HepG2 (cell line): ENCODE results near the gene HEXA. TPM values are rescaled to one million over a fixed set of nuclear protein-coding genes. Genes with fewer than 3 reads are reported as not detected.

Source experiments
- CCAR2 ChIP-seq: fragments of 200-400 bp; formaldehyde crosslinking; optimal IDR thresholded peaks from 2 replicates; pipeline ENCODE3; 2018; ENCODE audit warnings: low read depth, mild to moderate bottlenecking, low read length, moderate library complexity
- DBP ChIP-seq: sonication (generic); formaldehyde crosslinking; IDR thresholded peaks from 2 replicates; pipeline ENCODE4 v1.4.0; 2020; ENCODE audit warnings: missing genetic modification reagents; ENCODE audit errors: not compliant biosample characterization
- EHMT2 ChIP-seq: fragments of 200-600 bp; sonication (generic); IDR thresholded peaks from 2 replicates; pipeline ENCODE4 v1.7.0; 2017; ENCODE audit warnings: antibody characterized with exemption, low read depth, low read length, borderline replicate concordance
- GATAD2A ChIP-seq: IDR thresholded peaks from 2 replicates; pipeline ENCODE4 v1.6.1; 2016
- GTF3A ChIP-seq: sonication (generic); formaldehyde crosslinking; conservative IDR thresholded peaks from 2 replicates; pipeline ENCODE4 v1.4.0; 2020; ENCODE audit warnings: mild to moderate bottlenecking, missing genetic modification reagents
- IKZF4 ChIP-seq: sonication (generic); formaldehyde crosslinking; IDR thresholded peaks from 2 replicates; pipeline ENCODE4 v1.5.1; 2020; ENCODE audit warnings: borderline replicate concordance, mild to moderate bottlenecking, low read depth, missing genetic modification reagents; ENCODE audit errors: not compliant biosample characterization
- KDM5A ChIP-seq: fragments of 200-600 bp; sonication (generic); IDR thresholded peaks from 2 replicates; pipeline ENCODE4 v1.7.0; 2018; ENCODE audit warnings: antibody characterized with exemption, mild to moderate bottlenecking, low read length, borderline replicate concordance
- KLF15 ChIP-seq: sonication (generic); formaldehyde crosslinking; IDR thresholded peaks from 2 replicates; pipeline ENCODE4 v1.8.1; 2023; ENCODE audit warnings: borderline replicate concordance, mild to moderate bottlenecking, inconsistent platforms, missing genetic modification reagents, mixed read lengths
- KLF16 ChIP-seq, 2 experiments: sonication (generic) in 1 of 2; formaldehyde crosslinking in 1 of 2; IDR thresholded peaks; 2 replicates each; pipeline versions ENCODE4 v1.6.1 to v1.8.0; 2016 to 2023; ENCODE audit warnings: missing genetic modification reagents in 2 of 2, missing compliant biosample characterization in 1 of 2
- RBFOX2 ChIP-seq: fragments of 200-400 bp; formaldehyde crosslinking; IDR thresholded peaks from 2 replicates; pipeline ENCODE4 v1.6.1; 2017; ENCODE audit warnings: low read depth, mild to moderate bottlenecking, low read length
- RXRB ChIP-seq: IDR thresholded peaks from 2 replicates; pipeline ENCODE4 v1.6.1; 2016; ENCODE audit warnings: borderline replicate concordance, missing genetic modification reagents, missing compliant biosample characterization
- SMARCC2 ChIP-seq: fragments of 450-650 bp; IDR thresholded peaks from 2 replicates; pipeline ENCODE4 v1.6.1; 2017; ENCODE audit warnings: antibody characterized with exemption, mild to moderate bottlenecking
- TIGD3 ChIP-seq: sonication (generic); formaldehyde crosslinking; IDR thresholded peaks from 2 replicates; pipeline ENCODE4 v1.5.1; 2020; ENCODE audit warnings: mild to moderate bottlenecking, missing genetic modification reagents, borderline replicate concordance
- ZBTB7B ChIP-seq: sonication (generic); formaldehyde crosslinking; IDR thresholded peaks from 2 replicates; pipeline ENCODE4 v1.4.0; 2020; ENCODE audit warnings: missing genetic modification reagents
- ZNF143 ChIP-seq: sonication (generic); formaldehyde crosslinking; IDR thresholded peaks from 2 replicates; pipeline ENCODE4 v1.4.0; 2020; ENCODE audit warnings: missing genetic modification reagents
- ZNF350 ChIP-seq: sonication (generic); formaldehyde crosslinking; IDR thresholded peaks from 2 replicates; pipeline ENCODE4 v1.4.0; 2020; ENCODE audit warnings: mild to moderate bottlenecking, low read depth, missing genetic modification reagents, borderline replicate concordance
- ZNF44 ChIP-seq: sonication (generic); formaldehyde crosslinking; IDR thresholded peaks from 2 replicates; pipeline ENCODE4 v1.5.1; 2020; ENCODE audit warnings: mild to moderate bottlenecking, missing genetic modification reagents
- ZNF646 ChIP-seq: sonication (generic); formaldehyde crosslinking; IDR thresholded peaks from 2 replicates; pipeline ENCODE4 v1.9.0; 2021; ENCODE audit warnings: mild to moderate bottlenecking, missing genetic modification reagents
- ZNF766 ChIP-seq: sonication (generic); formaldehyde crosslinking; IDR thresholded peaks from 2 replicates; pipeline ENCODE4 v1.5.0; 2020; ENCODE audit warnings: missing genetic modification reagents, borderline replicate concordance
- ZNF781 ChIP-seq: sonication (generic); formaldehyde crosslinking; IDR thresholded peaks from 2 replicates; pipeline ENCODE4 v1.5.1; 2020; ENCODE audit warnings: borderline replicate concordance, mild to moderate bottlenecking, missing genetic modification reagents; ENCODE audit errors: not compliant biosample characterization
- polyA plus RNA-seq, 8 experiments: library from polyadenylated mRNA; depleted of rRNA in 3 of 8; stranded (reverse) in 7 of 8; unstranded in 1 of 8; fragments of >200 nt; fragmentation: Illumina TruSeq in 4 of 8; extraction: Trizol in 4 of 8; gene quantifications; 2 replicates each; pipeline versions ENCODE4 v1.2.1 to v1.2.3, GENCODE V29; 2011 to 2016; ENCODE audit warnings: low read depth in 4 of 8, missing spikeins in 1 of 8, mixed read lengths in 1 of 8; ENCODE audit not compliant: insufficient read depth in 1 of 8
- total RNA-seq, 5 experiments: library from RNA; depleted of rRNA; stranded (reverse); fragments of >200 nt; fragmentation: Illumina TruSeq; extraction: Trizol; gene quantifications; 2 replicates each; pipeline ENCODE4 v1.2.3, GENCODE V29; 2016; ENCODE audit warnings: low read depth in 1 of 5

HEXA gene
- total and polyA plus RNA-seq, 2 of the 13 experiments (the other 11 are each of a cell fraction or from before 2014, with no cell fraction given): 106 to 219 TPM

- TF ChIP-seq KDM5A (peak; percentile 100), DBP (peak; percentile 43), ZNF143 (CRISPR knock-in tag) (peak; percentile 73), ZNF44 (peak; percentile 99; the same call in 1 of the 2 replicates), KLF16 (CRISPR knock-in tag; IDR thresholded peaks at IDR 0.05) (peak in 1 of 2 experiments; percentile 98; a peak in 2 of 4 replicates), KLF15 (CRISPR knock-in tag) (peak; percentile 85; the same call in 1 of the 2 replicates), ZNF350 (CRISPR knock-in tag) (peak; percentile 97), TIGD3 (CRISPR knock-in tag) (0 out of 2 replicates have a peak, but pooled peaks have one; percentile 71), IKZF4 (CRISPR knock-in tag) (peak; percentile 95), RXRB (peak; percentile 76), GATAD2A (CRISPR knock-in tag) (peak; percentile 76), EHMT2 (no peak), ZNF766 (peak; percentile 94; the same call in 1 of the 2 replicates), ZNF646 (no peak), SMARCC2 (no peak), CCAR2 (no peak), ZNF781 (CRISPR knock-in tag) (peak; percentile 90), RBFOX2 (peak; percentile 98), GTF3A (no peak), ZBTB7B (peak; percentile 92)
Measured at GRCh38 chr15:72375846-72376581, at the start of gene HEXA (continued).
